ENCODE data around the gene FTCD.

DNA sequence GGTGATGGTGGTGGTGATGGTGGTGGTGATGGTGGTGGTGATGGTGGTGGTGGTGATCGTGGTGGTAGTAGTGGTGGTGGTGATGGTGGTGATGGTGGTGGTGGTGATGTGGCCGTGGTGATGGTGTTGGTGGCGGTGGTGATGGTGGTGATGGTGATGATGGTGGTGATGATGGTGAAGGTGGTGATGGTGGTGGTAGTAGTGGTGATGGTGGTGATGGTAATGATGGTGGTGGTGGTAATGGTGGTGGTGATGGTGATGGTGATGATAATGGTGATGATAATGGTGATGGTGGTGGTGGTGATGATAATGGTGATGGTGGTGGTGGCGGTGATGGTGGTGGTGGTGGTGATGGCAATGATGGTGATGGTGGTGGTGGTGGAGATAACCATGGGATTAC lies 64.3 kb downstream of the FTCD start:
- TF ChIP-seq, protein P1, sequence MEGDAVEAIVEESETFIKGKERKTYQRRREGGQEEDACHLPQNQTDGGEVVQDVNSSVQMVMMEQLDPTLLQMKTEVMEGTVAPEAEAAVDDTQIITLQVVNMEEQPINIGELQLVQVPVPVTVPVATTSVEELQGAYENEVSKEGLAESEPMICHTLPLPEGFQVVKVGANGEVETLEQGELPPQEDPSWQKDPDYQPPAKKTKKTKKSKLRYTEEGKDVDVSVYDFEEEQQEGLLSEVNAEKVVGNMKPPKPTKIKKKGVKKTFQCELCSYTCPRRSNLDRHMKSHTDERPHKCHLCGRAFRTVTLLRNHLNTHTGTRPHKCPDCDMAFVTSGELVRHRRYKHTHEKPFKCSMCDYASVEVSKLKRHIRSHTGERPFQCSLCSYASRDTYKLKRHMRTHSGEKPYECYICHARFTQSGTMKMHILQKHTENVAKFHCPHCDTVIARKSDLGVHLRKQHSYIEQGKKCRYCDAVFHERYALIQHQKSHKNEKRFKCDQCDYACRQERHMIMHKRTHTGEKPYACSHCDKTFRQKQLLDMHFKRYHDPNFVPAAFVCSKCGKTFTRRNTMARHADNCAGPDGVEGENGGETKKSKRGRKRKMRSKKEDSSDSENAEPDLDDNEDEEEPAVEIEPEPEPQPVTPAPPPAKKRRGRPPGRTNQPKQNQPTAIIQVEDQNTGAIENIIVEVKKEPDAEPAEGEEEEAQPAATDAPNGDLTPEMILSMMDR (IDR thresholded peaks at IDR 0.05) = no peak
- TF ChIP-seq POLR2A (IDR thresholded peaks at IDR 0.05) (no peak), EP300 (IDR thresholded peaks at IDR 0.05) (no peak)

Data from suprapubic skin (tissue), 3 donors.